ENCODE measurements around the gene FTH1.

DNA sequence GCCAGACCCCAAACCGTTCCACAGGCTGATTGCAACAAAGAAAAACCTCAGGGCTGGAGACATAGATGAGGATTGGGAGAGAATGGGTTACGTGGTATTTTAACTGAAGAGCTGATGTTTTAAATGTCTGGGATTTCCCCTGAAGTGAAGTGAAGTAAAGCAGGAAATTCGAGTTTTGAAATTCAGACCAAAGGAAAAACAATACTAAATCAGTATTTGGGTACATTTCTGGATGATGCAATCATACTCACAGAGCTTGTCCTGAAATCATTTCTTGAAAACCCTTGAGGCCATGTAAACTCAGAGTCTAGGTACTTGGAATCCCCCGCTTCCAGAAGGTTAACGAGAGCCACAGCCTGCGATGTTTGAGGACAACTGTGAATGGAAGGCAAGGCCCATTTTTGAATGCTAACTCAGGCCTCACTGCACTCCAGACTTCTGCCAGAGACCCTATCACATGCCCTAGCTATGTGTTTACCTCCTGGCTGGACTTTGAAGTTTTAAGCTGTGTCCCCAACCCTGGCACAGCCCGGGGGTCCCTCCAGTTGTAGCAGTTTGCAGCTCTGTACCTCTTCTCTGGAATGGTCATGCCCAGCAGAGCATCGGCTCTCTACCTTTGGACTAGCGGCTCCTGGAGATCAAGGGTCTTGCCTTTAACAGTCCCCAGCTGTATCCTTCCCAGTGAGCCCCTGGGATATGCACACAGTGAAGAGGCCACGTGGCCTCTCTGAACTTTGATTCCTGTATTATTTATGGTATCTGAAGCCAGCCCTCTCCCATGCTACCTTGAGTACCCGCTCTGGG is 5.4 kb upstream of the FTH1 start:
- no peak for TF ChIP-seq CTCF (conservative IDR thresholded peaks at IDR 0.05)
- TF ChIP-seq EZH2 (IDR thresholded peaks at IDR 0.05; ENCODE audit: low read depth), result no peak

Measured in PC-9 (cell line).